GM18498 (cell line): ENCODE data around the gene EPAS1.

Source experiments
- ATAC-seq: cut with Tn5 transposase; IDR thresholded peaks from one replicate; pipeline ENCODE4 v1.9.1; 2021; ENCODE audit warnings: mild to moderate bottlenecking, moderate library complexity; ENCODE audit not compliant: unreplicated experiment

The EPAS1 gene

GRCh38 chr2:46296840-46297545 is at the start of gene EPAS1:
TSS of gene EPAS1 (plus strand) at chr2:46297407. CDS start at chr2:46297912, 505 bp downstream.
- ATAC-seq, result peak; percentile 91

- no peak for ATAC-seq
Measured at GRCh38 chr2:46248171-46248570, 49.0 kb upstream of the EPAS1 start.

DNA sequence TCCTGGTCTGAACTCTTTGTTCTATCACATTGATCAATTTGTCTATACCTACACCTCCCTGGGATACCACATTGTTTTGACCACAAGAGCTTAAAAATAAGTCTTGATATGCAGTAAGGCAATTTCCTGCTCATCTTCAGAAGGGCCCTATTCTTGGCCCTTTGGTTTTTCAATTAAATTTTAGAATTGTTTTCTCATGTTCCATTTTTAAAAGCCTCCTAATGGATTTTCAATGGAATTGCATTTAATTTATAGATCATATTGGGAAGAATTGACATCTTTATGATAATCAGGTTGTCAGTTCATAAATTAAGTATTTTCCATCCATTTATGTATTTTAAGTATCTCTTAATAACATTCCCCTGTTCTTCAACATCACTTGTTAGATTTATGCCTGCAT is 47.6 kb upstream of the EPAS1 start:
- no peak for ATAC-seq

- no peak for ATAC-seq
Measured at GRCh38 chr2:46252891-46253659, 44.1 kb upstream of the EPAS1 start.

- no peak for ATAC-seq
Measured at GRCh38 chr2:46254474-46254873, 42.7 kb upstream of the EPAS1 start.

DNA sequence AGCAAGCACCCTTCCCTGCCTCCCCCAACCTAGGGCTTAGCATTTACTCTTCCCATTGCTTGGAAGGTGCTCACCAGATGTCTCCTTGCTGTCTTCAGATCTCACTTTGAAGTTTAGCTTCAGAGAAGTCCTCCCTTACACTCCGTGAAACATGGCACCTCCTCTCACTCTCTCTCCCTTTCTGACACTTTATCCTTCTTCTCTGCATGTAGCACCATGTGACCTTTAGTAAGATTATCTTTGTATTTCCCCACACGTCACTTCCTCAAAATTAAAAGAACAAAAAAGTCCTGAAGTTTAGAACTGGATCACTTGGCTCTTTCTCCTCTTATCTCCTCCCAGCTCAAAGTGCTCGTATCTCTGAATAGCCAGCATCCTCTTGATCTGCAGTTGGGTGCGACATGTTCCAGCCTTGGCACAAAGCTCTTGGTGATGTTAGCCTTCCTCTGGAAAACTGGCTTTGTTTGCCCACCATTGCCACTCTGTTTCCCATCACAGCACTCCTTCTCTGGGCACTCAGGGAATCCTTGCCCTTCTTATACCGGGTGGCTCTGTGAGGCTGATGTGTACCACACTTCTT is 40.6 kb upstream of the EPAS1 start:
- no peak for ATAC-seq

- ATAC-seq, result no peak
Measured at GRCh38 chr2:46257476-46257875, 39.7 kb upstream of the EPAS1 start.

- ATAC-seq, result no peak
Measured at GRCh38 chr2:46257980-46258379, 39.2 kb upstream of the EPAS1 start.

GRCh38 chr2:46258937-46259776 is 38.0 kb upstream of the EPAS1 start:
- ATAC-seq, result no peak

- ATAC-seq, result no peak
Measured at GRCh38 chr2:46259777-46260168, 37.4 kb upstream of the EPAS1 start.

DNA sequence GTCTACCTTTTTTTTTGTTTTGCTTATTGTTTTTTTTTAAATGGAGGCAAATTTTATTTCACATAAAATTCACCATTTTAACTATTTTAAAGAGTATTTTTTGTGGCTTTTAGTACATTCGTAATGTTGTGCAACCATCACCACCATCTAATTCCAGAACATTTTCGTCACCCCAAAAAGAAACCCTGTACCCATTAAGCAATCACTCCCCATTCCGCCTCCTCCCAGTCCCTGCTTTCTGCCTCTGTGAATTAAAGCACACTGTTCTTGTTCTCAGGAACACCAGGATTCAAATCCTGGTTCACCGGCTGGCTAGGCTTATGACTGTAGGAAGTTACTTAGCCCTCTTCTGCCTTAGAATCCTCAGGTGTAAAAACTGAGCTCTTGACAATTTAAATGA is 36.9 kb upstream of the EPAS1 start:
- ATAC-seq, result no peak

- ATAC-seq, result no peak
Measured at GRCh38 chr2:46262248-46262938, 34.8 kb upstream of the EPAS1 start.

- ATAC-seq, result no peak
Measured at GRCh38 chr2:46263347-46263746, 33.9 kb upstream of the EPAS1 start.

DNA sequence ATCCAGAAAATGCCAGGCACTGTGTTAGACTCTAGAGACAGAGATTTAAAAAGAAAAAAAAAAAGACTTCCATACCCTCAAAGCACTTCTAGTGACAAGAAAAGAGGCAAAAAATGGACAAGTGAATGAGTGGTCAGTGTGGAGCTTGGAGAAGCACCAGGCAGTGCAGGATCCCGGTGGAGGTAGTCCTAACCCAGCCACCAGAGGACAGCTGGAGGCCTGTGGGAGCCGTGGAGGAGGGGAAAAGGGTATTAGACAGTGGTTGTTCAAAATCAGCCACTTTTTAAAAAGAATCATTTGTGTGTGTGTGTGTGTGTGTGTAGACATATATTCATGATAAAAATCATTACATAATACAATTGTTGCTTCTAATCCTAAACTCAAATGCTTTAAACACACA is 32.8 kb upstream of the EPAS1 start:
- no peak for ATAC-seq

GRCh38 chr2:46266134-46266533 is 31.1 kb upstream of the EPAS1 start:
- no peak for ATAC-seq

- ATAC-seq, result no peak
Measured at GRCh38 chr2:46267616-46268015, 29.6 kb upstream of the EPAS1 start.

DNA sequence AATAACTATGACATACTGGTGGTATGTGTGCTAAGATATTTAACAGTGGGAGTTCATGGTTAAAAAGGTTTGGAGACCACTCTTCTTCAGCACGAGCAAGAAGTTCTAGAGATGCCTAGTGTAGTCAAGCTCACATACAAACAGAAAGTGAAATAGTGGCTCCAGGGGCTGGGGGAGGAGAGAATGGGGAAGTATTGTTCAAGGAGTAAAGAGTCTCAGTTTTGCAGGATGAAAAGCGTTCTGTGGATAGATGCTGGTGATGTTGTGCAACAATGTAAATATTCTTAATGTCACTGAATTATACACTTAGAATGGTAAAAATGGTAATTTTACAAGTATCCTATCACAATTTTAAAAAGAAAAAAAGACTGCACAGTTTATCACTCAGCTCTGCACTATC is 29.0 kb upstream of the EPAS1 start:
- peak; percentile 63 for ATAC-seq

- no peak for ATAC-seq
Measured at GRCh38 chr2:46269001-46269400, 28.2 kb upstream of the EPAS1 start.

DNA sequence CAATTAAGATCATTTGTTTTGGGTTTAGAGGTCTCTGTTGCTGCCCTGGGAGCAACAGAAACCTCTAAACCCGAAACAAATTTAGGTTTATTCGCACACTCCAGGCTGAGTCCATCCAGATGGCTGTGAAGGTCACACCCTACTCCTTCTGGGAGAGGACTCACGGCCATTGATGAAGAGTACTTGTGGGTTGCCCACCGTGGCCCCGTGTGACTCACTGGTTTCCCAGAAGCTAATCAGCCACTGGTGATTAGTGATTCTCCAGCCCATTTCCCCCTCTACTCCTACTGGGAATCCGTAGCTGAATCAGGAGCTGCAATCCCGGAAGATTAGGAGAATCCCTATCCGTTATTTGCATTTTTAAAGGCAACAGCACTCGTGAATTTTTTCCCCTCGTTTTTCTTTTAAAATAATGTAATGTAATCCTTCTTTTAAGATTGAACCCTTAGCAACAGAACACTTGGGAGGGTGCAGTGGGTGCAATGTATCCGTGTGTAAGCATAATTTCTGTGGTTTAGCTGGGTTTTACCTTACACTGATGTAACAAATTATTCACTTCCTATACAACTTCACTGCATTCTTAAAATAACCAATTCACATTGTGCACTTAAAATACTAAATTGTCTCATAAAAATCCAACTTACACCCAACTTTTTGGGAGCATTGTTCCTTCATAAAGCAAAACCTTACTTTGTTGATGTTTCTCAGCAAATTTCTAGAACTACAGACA is 27.5 kb upstream of the EPAS1 start:
- no peak for ATAC-seq

- ATAC-seq, result no peak
Measured at GRCh38 chr2:46270384-46270783, 26.8 kb upstream of the EPAS1 start.
